GM19240 (cell line): Measurements from ENCODE around the gene KIAA1210.

ENCODE experiments used
- DNase-seq: peaks from one replicate; pipeline ENCODE4 v3.0.0; 2011; ENCODE audit warnings: low spot score; ENCODE audit not compliant: insufficient read length

Gene KIAA1210

DNA sequence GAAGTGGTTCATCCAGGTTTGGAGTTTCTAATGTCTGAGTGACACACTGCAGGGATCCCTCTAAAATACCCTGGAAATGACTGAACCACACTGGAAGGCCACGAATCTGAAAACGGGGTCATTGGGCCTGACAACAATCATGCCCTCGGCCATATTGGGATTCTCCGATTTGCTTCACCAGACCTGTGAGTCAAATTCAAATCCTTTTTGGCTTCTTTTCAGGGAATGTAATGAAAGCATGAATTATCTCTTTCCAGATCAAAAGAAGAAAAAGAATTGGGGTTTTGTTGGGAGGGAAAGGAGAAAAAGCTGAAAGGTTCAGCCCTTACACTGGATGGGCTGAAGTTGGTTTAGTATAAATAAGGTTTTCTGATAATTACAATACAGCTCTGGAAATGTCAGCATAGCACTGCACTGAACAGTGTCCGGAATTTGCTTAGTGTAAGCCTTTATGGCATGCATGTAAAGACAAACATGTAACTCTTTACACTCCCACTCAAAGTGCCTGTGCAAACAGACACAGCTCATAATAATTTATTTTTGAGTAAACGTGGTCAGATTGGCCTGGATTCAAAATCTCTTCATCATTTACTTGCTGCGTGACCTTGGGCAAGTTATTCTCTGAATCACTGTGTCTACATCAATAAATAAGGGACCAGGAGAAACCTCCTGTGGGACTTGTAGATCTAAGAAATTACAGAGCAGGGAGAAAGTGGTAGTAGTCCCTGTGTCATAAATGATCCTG, 33.4 kb downstream of the KIAA1210 start:
- DNase-seq: no peak

DNA sequence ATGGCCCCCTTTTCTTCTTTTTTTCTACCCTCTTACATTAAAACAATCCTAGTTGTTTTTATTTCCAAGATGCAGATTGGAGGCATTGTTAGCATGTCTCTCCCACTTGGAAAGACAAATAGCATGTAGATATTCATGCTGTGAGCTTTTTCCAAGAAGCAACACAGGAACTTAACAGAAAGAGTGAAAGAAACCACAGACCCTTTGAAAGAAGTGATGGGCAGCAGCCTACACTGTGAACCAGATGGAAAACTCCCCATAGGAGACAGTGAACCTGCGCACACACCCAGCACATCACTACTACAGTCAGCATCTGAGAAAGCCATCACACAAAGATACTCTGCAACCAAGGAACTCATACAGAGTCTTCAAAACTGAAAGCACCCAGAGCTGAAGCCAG, 37.0 kb downstream of the KIAA1210 start:
- DNase-seq: no peak

- DNase-seq: no peak
Measured at GRCh38 chrX:119089619-119090018, 38.0 kb downstream of the KIAA1210 start.

- DNase-seq: no peak
Measured at GRCh38 chrX:119087121-119087520, 40.5 kb downstream of the KIAA1210 start.

GRCh38 chrX:119084766-119085165, 42.8 kb downstream of the KIAA1210 start:
- DNase-seq: no peak

GRCh38 chrX:119082278-119082677, 45.3 kb downstream of the KIAA1210 start:
- DNase-seq: no peak

GRCh38 chrX:119075270-119076025, 52.2 kb downstream of the KIAA1210 start:
- DNase-seq: no peak

DNA sequence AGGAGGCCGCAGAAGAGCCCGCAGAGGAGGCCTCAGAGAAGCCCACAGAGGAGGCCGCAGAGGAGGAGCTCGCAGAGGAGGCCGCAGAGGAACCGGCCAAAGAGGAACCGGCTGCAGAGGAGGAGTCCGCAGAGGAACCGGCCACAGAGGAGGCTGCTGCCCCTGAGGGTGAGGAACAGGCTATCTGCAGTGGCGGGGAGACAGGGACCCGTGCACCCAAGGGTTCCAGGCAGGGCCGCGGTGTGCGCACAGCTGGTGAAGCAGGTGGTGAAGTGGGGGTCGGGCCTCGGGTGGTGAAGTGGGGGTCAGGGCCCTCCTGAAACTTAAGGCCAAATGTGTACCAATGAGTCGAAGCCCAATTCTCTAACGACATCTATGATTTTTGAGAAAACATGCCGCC, 53.7 kb downstream of the KIAA1210 start:
- DNase-seq: no peak

DNA sequence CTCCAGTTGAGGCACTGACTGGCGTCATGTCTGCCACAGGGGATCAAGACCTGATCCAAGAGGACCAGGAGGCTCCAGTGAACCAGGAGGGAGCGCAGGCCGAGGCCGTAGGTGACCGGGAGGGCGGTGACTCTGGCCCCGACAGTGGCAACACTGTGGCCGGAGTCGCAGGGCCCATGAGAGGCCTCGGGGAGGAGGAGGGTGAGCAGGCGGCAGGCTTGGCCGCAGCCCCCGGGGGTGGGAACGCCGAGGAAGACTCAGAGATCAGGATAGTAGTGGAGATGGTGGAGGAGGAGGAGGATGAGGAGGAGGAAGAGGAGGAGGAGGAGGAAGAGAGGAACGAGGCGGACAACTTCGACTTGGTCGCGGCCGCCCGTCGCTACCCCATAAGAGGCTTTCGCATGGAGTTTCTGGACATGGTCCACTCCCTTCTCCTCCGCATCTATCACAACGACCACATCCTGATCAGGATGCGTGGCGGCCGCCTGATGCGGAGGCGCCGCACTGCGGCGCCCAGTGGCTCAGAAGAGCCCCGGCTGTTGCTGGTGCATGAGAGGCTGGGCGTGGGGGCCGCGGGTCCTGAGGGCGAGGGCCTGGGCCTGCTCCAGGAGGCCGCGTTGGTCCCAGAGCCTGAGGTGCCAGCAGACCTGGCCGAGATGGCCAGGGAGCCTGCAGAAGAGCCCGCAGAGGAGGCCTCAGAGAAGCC, 54.3 kb downstream of the KIAA1210 start:
- DNase-seq: no peak

- DNase-seq: no peak
Measured at GRCh38 chrX:119072744-119073143, 54.9 kb downstream of the KIAA1210 start, which contains the start of gene CT47C1. Gene CT47C1, plus strand, starts transcription at chrX:119072993. Its CDS starts 233 bp downstream, at chrX:119073226.

DNA sequence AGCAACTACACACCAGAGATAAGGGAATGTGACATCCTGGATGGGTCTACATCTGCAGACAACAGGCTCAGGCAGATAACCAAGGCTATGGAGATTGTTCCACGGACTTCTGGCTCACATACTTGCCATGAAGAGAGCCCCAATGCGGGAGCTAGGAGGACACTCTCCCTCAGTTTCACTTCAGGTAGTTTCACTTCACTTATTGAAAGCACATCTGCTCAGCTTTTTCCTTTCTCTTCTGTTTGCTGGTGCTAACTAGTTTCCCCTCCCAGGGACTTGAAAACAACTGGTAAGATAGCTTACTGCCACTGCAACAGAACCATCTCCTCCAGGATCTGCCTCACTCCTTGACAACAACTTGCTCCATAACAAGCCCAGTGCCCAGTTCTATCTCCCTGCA, 56.2 kb downstream of the KIAA1210 start:
- no peak for DNase-seq

DNA sequence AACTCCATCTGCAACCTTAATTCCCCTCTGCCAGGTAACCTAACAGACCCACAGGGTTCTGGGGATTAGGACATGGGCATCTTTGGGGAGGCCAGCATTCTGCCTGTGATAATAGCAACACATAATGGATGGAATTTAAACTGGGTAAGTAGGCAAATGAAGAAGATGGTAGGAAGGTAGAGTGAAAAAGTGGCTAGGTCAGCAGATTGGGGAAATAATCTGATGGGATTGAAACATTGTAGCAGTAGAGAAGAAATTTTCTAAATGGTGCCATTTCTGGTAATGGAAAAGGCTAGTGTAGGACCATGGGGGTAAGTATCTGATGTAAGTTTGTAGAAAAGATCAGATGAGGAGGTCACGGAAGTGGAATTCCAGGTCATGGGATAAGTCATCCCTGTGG, 57.9 kb downstream of the KIAA1210 start:
- DNase-seq: no peak

- no peak for DNase-seq
Measured at GRCh38 chrX:119069128-119069527, 58.5 kb downstream of the KIAA1210 start.

- peak; percentile 17 for DNase-seq
Measured at GRCh38 chrX:119067023-119067739, 60.4 kb downstream of the KIAA1210 start.

DNA sequence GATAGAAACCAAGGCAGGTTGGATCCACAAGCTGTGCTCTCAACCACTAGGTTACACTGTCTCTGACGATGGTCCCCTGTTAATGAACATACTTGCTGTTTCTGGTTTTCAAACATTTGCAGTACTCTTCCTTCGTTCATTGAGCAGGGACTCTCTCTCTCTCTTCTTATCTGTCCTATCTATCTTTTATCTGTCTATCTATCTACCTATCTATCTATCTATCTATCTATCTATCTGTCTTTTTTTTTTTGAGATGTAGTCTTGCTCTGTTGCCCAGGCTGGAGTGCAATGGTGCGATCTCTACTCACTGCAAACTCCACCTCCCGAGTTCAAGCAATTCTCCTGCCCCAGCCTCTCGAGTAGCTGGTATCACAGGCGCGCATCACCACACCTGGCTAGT, 64.2 kb downstream of the KIAA1210 start:
- no peak for DNase-seq

- no peak for DNase-seq
Measured at GRCh38 chrX:119062750-119063374, 64.8 kb downstream of the KIAA1210 start.

DNA sequence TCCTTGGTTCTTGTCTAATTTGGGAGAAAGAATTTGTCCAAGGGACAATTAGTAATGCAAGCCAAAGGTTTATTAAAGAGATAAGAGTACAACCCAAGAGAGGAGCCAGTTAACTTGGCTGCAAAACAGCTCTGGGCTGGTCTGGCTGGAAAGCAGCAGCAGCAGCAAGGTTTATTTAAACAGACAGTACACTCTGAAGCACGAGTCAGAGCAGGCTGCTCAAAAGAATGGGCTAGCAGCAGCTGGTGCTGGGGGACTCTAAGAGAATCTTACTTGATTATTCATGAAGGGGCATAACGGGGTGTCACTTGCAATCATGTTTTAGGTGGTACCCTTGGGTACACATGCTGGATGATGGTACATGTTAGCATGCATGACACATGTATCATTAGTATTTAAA, 71.9 kb downstream of the KIAA1210 start:
- DNase-seq: no peak

DNA sequence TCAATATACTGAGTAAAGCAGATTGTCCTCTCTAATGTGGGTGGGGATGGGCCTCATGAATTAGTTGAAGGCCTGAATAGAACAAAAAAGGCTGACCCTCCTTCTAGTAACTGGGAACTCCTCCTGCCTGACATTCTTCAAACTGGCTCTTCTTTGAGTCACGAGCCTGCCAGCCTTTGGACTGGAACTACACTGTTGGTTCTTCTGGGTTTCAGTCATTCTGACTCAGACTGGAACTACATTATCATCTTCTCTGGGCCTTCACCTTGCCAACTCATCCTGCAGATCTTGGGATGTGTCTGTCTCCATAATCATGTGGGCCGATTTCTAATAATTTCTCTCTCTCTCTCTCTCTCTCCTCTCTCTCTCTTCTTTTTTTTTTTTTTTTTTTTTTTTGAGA, 81.7 kb downstream of the KIAA1210 start:
- DNase-seq: no peak

DNA sequence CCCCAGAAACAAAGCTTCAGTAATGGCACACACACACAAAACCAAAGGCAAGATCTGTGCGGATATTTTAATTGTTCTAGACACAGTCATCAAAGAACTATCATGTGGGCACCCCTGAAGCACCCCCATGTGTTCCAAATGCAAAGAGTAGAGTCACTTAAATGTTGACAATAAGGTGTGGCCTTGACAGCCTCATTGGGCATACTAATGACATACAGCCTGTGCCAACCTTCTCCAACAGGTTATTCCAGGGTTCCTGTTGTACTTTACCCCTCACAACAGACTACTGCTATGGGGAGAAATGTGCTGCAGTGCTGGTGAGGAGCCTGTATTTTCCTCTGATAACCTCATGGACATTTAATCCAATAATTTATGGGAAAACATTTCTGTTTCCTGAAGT, 84.6 kb downstream of the KIAA1210 start:
- no peak for DNase-seq

DNA sequence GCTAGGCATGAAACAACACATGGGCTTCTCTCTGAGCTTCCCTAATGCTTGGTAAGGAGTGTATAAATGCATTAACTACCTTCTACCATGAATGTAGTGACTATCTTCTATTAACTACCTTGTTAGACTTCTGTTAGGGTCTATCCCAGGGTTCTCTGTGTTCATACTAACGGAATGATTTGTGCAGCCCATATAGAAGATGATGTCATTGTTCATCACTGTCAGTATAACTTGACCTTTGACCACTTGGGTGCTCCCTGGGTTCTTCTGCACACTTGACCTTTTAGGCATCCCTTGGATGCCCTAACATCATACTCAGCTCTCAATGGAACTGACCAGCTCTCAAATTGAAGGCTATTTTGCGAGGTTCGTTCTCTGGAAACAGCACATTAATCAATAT, 85.6 kb downstream of the KIAA1210 start:
- no peak for DNase-seq

DNA sequence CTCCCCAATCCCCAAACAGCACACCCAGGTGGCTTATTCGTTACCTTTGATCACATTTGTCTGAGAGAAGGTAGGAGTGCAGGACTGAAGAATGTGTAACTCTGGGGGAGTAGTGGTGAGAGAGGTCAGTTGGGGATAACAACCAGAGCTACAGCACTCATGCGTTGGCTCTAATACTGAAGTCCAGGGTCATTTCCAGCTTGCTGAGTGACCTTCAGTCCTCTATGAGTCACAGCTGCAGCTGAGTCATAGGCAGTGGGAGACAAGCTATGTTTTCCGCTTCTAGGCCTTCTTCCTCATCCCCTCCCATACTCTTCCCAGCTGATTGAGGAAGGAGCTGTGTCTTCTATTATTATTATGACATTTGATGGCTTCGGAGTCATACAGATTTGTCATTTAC, 86.4 kb downstream of the KIAA1210 start:
- no peak for DNase-seq
